Activated T-cell treated with anti-CD3 and anti-CD28 coated beads, Interleukin-2, amount 50 U/mL, for 72 hours (primary cell): ENCODE measurements around the gene SIAH1. TPM values are rescaled to one million over a fixed set of nuclear protein-coding genes. Genes with fewer than 3 reads are reported as not detected.
"Not testable (repeated sequence)": the region's sequence is repeated elsewhere in the genome, so short reads cannot be mapped to it uniquely, and the experiment has no call there.

ENCODE experiments used
- ATAC-seq, 2 donors: fragments of 150-1000 bp; cut with Tn5 transposase; replicated peaks in 1 of 2; 2 replicates each; pipeline ENCODE4 v1.10.0; 2021; ENCODE audit warnings: moderate library complexity in 2 of 2, mild to moderate bottlenecking in 1 of 2
- DNase-seq, 2 donors: peaks; one replicate each; pipeline ENCODE4 v3.0.0; 2021 to 2022; ENCODE audit warnings: mixed read lengths in 1 of 2
- H3K27ac Mint-ChIP-seq: one replicate; pipeline ENCODE4 v1.8.0; 2022; ENCODE audit warnings: mild to moderate bottlenecking, moderate library complexity, mixed read lengths
- H3K27me3 Mint-ChIP-seq: one replicate; pipeline ENCODE4 v1.8.0; 2022; ENCODE audit warnings: low read depth, mixed read lengths
- H3K36me3 Mint-ChIP-seq, 2 donors: one replicate each; pipeline ENCODE4 v1.8.0; 2022; ENCODE audit warnings: mixed read lengths in 2 of 2, mild to moderate bottlenecking in 1 of 2; ENCODE audit not compliant: insufficient read depth in 2 of 2
- H3K4me1 Mint-ChIP-seq: one replicate; pipeline ENCODE4 v1.8.0; 2022; ENCODE audit warnings: low read depth, mixed read lengths
- H3K4me3 Mint-ChIP-seq, 2 donors: one replicate each; pipeline ENCODE4 v1.8.0; 2022; ENCODE audit warnings: mild to moderate bottlenecking in 2 of 2, mixed read lengths in 2 of 2, moderate library complexity in 2 of 2
- H3K9me3 Mint-ChIP-seq, 2 donors: one replicate each; pipeline ENCODE4 v1.8.0; 2022; ENCODE audit warnings: mixed read lengths in 2 of 2
- total RNA-seq, 2 donors: library from RNA; stranded (reverse); gene quantifications; one replicate each; pipeline ENCODE4 v1.2.3, GENCODE V29; 2022

The SIAH1 gene
- total RNA-seq, 2 donors from 2014 or later: 28.2 to 30.4 TPM

DNA sequence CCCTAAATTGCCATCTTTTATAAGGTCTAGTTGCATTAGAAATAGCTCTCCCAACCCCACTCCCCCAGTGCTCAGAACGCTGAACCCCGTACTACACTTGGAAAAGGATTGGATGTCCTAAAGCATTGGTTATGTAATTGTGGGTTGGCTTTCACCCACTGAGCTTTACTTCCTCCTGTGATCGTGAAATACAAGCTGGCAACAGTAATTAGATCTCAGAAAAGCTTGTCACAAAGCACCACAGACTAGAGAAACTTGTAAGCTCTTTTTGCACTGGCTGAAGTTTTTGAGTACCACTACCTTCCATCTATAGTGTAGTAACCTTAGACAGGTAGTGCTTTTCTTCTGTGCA is 54.4 kb downstream of the SIAH1 start:
- Mint-ChIP-seq H3K36me3 (peaks cover 0 to 8% of the 10 kb centered on the region in 2 donors), H3K4me3 (no peak overlapping the region), H3K27ac (no peak overlapping the region), H3K4me1 (peaks cover 8% of the 10 kb centered on the region), H3K9me3 (no peaks in the 10 kb centered on the region), H3K27me3 (no peaks in the 10 kb centered on the region)
- DNase-seq (no peak), ATAC-seq (no peak)

DNA sequence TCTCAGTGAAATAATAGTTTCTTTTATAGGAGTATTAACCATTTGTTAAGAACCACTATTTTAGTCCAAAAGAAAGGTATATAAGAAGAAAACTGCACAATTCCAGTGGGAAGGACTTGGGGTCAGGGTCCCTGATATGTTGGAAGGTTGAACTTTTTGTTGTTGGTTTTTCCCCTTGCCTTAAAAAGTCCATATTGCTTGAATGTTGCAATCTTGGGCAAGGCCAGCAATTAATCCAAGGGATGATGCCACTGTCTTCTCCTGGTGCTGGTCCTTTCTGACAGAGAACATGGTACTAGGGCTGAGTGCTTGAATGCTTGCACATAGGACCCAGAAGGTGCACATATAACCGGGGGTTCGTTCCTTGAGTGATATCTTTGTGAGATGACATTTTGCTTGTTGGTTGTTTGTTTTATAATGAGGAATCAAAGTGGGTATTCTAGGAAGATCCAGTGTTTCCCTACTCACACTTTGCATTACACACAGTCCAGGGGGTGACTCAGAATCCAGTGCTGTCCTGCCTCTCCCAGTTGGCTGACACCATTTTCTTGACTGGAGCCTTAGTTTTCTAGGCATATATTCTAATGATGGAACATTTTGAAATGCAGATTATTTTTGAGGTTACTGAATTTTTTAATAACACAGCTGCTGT is 54.9 kb downstream of the SIAH1 start:
- no peak for ATAC-seq
- Mint-ChIP-seq H3K27me3 (no peaks in the 10 kb centered on the region), H3K4me3 (no peak overlapping the region), H3K9me3 (no peaks in the 10 kb centered on the region), H3K36me3 (peaks cover 0 to 8% of the 10 kb centered on the region in 2 donors), H3K4me1 (peaks cover 8% of the 10 kb centered on the region), H3K27ac (no peak overlapping the region)
- no peak for DNase-seq

DNA sequence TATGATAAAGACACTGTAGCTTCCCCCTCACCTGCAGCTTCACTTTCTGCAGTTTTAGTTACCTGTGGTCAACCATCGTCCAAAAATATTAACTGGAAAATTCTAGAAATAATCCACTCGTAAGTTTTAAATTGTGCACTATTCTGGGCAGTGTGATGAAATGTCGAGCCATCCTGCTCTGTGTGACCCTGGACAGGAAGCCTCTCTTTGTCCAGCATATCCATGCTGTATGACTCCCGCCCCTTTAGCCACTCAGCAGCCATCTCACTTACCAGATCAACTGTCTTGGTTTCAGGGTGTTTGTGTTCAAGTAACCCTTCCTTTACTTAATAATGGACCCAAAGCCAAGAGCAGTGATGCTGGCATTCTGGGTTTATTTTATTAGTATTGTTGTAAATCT is 56.1 kb downstream of the SIAH1 start:
- Mint-ChIP-seq H3K4me3 (no peak overlapping the region), H3K4me1 (peaks cover 8% of the 10 kb centered on the region), H3K27ac (no peak overlapping the region), H3K9me3 (no peaks in the 10 kb centered on the region), H3K27me3 (no peaks in the 10 kb centered on the region), H3K36me3 (peaks cover 0 to 7% of the 10 kb centered on the region in 2 donors)
- no peak for ATAC-seq
- DNase-seq: no peak

DNA sequence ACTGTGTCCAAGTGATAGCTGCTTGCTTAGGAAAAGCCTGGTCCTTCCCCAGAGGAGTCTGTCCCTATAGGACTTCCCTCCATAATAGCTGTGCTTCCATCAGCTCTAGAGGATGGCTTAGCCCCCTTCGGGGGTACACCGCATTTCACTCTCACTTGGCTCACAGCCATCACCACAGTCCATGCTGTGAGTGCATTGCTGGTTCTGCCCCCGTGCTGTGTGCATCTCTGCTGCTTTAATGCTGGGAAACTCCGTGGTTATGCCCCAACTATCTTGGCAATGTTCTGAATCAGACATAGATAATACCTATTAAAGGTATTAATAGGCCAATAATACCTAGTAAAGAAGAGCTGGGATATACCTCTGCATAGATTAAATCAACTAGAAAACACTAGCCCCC is 58.3 kb downstream of the SIAH1 start:
- ATAC-seq (no peak), DNase-seq (no peak)
- no peaks in the 10 kb centered on the region for H3K27me3 Mint-ChIP-seq
- no peaks in the 10 kb centered on the region for H3K9me3 Mint-ChIP-seq
- H3K27ac Mint-ChIP-seq: no peak overlapping the region
- peaks cover 15% of the 10 kb centered on the region for H3K4me1 Mint-ChIP-seq
- H3K36me3 Mint-ChIP-seq: peaks cover 0 to 7% of the 10 kb centered on the region in 2 donors
- no peak overlapping the region for H3K4me3 Mint-ChIP-seq

DNA sequence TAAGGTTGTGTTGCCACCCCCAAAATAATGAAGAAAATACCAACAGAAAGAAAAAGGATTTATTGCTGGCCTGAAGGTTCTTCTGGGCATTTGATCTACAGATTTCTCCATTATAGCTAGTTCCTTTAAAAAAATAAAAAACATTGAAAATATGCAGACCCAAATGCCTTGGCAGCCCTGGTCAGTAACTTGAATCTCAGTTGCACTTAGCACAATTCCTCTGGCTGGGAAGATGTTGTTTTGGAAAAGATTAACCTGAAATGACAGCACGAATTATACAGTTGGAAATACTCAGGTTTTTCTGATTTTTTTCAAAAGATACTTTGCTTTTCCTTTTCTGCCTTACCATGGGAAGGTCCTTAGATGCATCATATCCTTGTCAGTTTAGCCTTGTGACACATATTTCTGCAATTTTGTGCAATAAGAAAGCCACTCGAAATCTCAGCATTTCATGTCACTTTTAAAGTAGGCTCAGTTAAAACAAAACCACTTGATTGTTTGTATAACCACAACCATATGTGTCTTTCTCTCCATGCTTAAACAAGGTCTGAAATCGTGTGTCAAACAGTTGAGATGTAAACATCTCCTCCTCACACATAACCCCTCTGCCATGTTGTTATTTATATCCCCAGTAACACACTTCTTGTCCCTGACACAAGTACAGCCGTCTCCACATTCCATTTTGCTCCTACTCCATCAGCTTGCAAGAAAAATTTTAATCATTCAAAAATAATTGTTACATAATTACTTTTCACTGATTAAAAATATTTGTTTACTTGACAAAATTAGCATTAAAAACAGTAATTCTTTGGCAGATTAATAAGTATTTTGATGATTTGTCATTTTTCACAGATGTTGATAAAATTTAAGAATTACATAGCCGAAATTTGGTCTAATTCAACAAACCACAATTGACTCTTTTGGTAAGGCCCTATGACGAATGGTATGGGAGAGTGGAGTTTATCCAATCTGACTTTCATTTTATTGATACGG is 61.1 kb downstream of the SIAH1 start:
- no peaks in the 10 kb centered on the region for H3K27me3 Mint-ChIP-seq
- DNase-seq: no peak
- no peak overlapping the region for H3K4me3 Mint-ChIP-seq
- H3K4me1 Mint-ChIP-seq: peaks cover 15% of the 10 kb centered on the region
- H3K9me3 Mint-ChIP-seq: no peaks in the 10 kb centered on the region
- ATAC-seq: no peak
- H3K36me3 Mint-ChIP-seq: peaks cover 0 to 7% of the 10 kb centered on the region in 2 donors
- no peak overlapping the region for H3K27ac Mint-ChIP-seq

DNA sequence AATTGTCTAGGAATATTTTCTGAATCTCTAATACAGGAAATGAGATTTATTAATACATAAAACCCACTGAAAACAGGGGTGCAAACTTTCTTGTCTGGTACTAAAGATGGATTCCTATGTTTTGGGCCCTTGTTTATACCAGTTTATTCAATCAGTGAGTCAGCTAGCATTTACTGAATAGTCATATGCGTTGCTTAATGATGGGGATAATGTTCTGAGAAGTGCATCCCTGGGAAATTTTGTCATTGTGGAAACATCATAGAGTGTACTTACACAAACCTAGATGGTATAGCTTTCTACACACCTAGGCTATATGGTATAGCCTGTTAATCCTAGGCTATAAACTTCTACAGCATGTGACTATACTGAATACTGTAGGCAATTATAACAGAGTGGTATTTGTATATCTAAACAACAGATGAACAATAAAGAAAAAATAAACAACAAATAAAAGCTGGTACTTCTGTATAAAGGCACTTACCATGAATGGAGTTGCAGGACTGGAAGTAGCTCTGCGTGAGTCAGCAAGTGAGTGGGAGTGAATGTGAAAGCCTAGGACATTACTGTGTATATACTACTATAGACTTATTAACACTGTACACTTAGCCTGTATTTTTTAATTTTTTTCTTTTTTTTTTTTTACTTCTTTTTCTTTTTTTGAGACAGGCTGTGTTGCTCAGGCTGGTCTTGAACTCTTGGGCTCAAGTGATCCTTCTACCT is 63.7 kb downstream of the SIAH1 start:
- Mint-ChIP-seq H3K27me3 (no peaks in the 10 kb centered on the region), H3K9me3 (no peaks in the 10 kb centered on the region), H3K36me3 (peaks cover 0 to 11% of the 10 kb centered on the region in 2 donors), H3K27ac (no peak overlapping the region), H3K4me1 (peaks cover 31% of the 10 kb centered on the region), H3K4me3 (no peak overlapping the region)
- peak; percentile 33 to 47 for ATAC-seq
- DNase-seq: no peak

DNA sequence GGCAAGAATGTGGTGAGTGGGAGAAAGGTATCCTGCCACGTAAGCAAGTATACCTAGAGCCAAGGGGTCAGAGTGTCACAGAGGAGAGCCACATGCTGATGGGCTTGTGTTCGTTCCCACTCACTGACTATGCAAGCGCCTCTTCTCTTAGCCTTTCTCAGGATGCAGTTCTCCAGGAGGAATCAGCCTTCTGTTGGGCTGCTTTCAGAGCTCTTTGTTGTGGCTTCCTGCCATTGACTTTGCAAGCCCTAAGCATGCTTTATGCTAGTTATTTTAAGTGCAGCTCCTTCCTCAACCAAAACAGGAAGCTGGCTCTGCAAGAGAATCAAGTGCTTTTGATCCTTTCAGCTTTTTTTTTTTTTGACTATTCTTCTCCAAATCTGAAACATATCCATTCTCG is 66.6 kb downstream of the SIAH1 start:
- H3K27me3 Mint-ChIP-seq: no peaks in the 10 kb centered on the region
- peak overlapping the region; percentile 41 to 56 for H3K4me3 Mint-ChIP-seq
- H3K36me3 Mint-ChIP-seq: peaks cover 3 to 14% of the 10 kb centered on the region in 2 donors
- peaks cover 27% of the 10 kb centered on the region for H3K4me1 Mint-ChIP-seq
- peak overlapping the region; percentile 50 for H3K27ac Mint-ChIP-seq
- peaks cover 0 to 2% of the 10 kb centered on the region in 2 donors for H3K9me3 Mint-ChIP-seq
- ATAC-seq: peak; percentile 40 to 46
- no peak for DNase-seq

DNA sequence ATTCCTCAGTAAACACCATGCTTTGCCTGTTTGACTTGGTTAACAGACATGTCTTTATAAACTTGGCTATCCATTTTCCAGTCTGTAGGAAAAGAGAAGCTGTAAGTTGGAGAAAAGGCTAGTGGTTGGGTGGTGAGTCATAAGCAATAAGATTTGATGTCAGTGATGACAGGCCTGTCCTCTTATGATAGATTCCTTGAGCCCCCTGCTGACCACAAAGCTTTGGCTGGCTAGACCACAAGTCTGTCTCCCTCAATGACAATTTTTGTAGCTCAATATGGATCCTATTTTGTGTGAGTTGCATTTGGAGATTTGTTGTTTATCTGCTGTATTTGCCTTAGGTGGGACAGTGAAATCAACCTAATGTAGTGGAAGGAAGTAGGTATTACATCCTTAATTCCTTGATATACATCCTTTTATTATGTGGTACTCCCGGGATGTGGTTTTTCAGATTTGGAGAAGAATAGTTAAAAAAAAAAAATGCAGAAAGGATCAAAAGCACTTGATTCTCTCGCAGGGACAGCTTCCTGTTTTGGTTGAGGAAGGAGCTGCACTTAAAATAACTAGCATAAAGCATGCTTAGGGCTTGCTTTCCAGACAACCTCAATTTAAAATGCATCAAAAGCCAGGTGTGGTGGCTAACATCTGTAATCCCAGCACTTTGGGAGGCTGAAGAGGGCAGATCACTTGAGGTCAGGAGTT is 67.4 kb downstream of the SIAH1 start:
- peak; percentile 82 to 85 for ATAC-seq
- Mint-ChIP-seq H3K4me1 (peaks cover 24% of the 10 kb centered on the region), H3K36me3 (peaks cover 6 to 17% of the 10 kb centered on the region in 2 donors), H3K4me3 (peak overlapping the region in 1 of 2 donors; percentile 67), H3K27me3 (no peaks in the 10 kb centered on the region), H3K9me3 (peaks cover 2 to 4% of the 10 kb centered on the region in 2 donors), H3K27ac (peak overlapping the region; percentile 79)
- peak; percentile 20 to 33 for DNase-seq

DNA sequence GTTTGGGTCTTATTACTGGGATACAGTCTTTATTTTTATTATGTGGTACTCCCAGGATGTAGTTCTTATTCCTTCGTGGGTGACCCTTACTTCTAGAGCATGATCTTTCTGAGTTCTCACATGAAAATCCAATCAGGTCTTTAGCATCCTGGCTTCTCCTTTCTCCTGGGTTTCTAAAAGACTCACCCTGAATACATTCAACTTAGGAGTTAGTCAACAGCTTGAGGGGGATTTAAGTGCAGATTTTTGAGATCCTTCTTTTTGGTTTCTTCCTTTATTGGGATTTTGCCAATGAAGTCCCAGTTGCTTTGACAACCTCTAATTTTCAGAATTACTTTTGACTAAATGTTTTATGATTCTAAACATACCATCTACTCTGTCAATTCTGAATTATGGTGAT is 68.2 kb downstream of the SIAH1 start:
- peaks cover 24% of the 10 kb centered on the region for H3K4me1 Mint-ChIP-seq
- H3K36me3 Mint-ChIP-seq: peaks cover 10 to 22% of the 10 kb centered on the region in 2 donors
- DNase-seq: no peak
- no peak overlapping the region for H3K4me3 Mint-ChIP-seq
- peaks cover 6 to 8% of the 10 kb centered on the region in 2 donors for H3K9me3 Mint-ChIP-seq
- no peaks in the 10 kb centered on the region for H3K27me3 Mint-ChIP-seq
- no peak for ATAC-seq
- peak overlapping the region; percentile 10 for H3K27ac Mint-ChIP-seq

DNA sequence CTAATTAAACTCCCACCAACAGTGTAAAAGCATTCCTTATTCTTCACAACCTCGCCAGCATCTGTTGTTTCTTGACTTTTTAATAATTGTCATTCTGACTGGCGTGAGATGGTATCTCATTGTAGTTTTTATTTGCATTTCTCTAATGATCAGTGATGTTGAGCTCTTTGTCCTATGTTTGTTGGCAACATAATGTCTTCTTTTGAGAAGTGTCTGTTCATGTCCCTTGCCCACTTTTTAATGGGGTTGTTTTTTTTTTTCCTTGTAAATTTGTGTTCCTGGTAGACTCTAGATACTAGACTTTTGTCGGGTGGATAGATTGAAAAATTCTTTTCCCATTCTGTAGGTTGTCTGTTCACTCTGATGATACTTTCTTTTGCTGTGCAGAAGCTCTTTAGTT is 71.3 kb downstream of the SIAH1 start:
- not testable (repeated sequence) for H3K27ac Mint-ChIP-seq, ATAC-seq, H3K27me3 Mint-ChIP-seq, DNase-seq, H3K4me3 Mint-ChIP-seq
- Mint-ChIP-seq H3K4me1 (peaks cover 14% of the 10 kb centered on the region), H3K36me3 (peaks cover 24 to 49% of the 10 kb centered on the region in 2 donors), H3K9me3 (peaks cover 6 to 15% of the 10 kb centered on the region in 2 donors)

DNA sequence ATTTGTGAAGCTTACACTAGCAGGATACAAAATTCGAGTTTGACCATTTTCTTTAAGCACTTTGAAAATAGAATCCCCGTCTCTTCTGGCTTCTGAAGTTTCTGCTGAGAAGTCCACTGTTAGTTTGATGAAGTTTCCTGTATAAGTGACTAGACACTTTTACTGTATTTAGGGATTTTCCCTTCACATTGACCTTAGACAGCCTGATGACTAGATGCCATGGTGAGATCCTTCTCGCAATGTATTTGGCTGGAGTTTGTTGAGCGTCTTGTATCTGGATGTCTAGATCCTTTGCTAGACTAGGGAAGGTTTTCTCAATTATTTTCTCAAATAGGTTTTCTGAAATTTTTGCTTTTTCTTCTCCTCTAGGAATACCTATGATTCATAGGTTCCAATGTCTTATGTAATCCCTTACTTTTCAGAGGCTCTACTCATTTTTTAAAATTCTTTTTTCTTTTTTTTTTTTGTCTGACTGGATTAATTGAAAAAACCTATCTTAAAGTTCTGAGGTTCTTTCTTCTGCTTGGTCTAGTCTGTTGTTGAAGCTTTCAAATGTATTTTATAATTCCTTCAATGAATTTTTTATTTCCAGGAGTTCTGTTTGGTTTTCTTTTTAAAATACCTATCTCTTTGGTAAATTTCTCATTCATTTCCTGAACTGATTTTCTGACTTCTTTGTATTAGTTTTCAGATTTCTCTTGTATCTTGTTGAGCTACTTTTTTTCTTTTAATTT is 74.1 kb downstream of the SIAH1 start:
- ATAC-seq (no peak), DNase-seq (no peak)
- H3K27ac Mint-ChIP-seq: peak overlapping the region; percentile 3
- no peaks in the 10 kb centered on the region for H3K27me3 Mint-ChIP-seq
- H3K4me1 Mint-ChIP-seq: no peaks in the 10 kb centered on the region
- no peak overlapping the region for H3K4me3 Mint-ChIP-seq
- peaks cover 37 to 66% of the 10 kb centered on the region in 2 donors for H3K36me3 Mint-ChIP-seq
- peaks cover 10 to 27% of the 10 kb centered on the region in 2 donors for H3K9me3 Mint-ChIP-seq
